Endothelial cell of umbilical vein (primary cell): ENCODE data around the gene TACC3.

ENCODE experiments used
- CTCF ChIP-seq, 2 donors: IDR thresholded peaks; 1 replicate in 1 of 2; 2 replicates in 1 of 2; pipeline ENCODE4 v1.5.1; 2011; ENCODE audit warnings: low read length in 2 of 2, mild to moderate bottlenecking in 2 of 2, moderate library complexity in 2 of 2, control low read depth in 1 of 2, inconsistent platforms in 1 of 2, low read depth in 1 of 2; ENCODE audit not compliant: insufficient read depth in 1 of 2; ENCODE audit errors: extremely low read depth in 1 of 2
- EZH2 ChIP-seq: IDR thresholded peaks from 2 replicates; pipeline ENCODE4 v1.6.1; 2012; ENCODE audit warnings: borderline replicate concordance, low read depth, mild to moderate bottlenecking, moderate library complexity, low read length, inconsistent platforms; ENCODE audit not compliant: severe bottlenecking
- JUN ChIP-seq: IDR thresholded peaks from 2 replicates; pipeline ENCODE4 v1.6.1; 2011; ENCODE audit warnings: borderline replicate concordance, low read depth; ENCODE audit not compliant: insufficient read length, insufficient read depth
- MAX ChIP-seq: IDR thresholded peaks from 2 replicates; pipeline ENCODE4 v1.6.1; 2011; ENCODE audit not compliant: insufficient read depth, insufficient read length
- MYC ChIP-seq: IDR thresholded peaks from one replicate; pipeline ENCODE4 v1.6.1; 2011; ENCODE audit warnings: mild to moderate bottlenecking, low read depth, low read length
- POLR2A ChIP-seq: IDR thresholded peaks from 2 replicates; pipeline ENCODE4 v1.6.1; 2012; ENCODE audit warnings: low read depth, mild to moderate bottlenecking, control low read depth, low read length
- POLR2AphosphoS5 ChIP-seq: IDR thresholded peaks from 2 replicates; pipeline ENCODE4 v1.6.1; 2012; ENCODE audit warnings: low read depth, mild to moderate bottlenecking, control low read depth, low read length, moderate library complexity; ENCODE audit not compliant: insufficient read depth

GRCh38 chr4:1693131-1693896 lies 28.0 kb upstream of the TACC3 start:
- TF ChIP-seq CTCF (IDR thresholded peaks at IDR 0.05; ENCODE audit: extremely low read depth in 1 of 2, insufficient read depth in 1 of 2, low read depth in 1 of 2, low read length in 2 of 2) (peak; percentile 94 to 95), POLR2A (no peak), EZH2 (no peak), JUN (no peak), POLR2AphosphoS5 (no peak), MAX (no peak), MYC (no peak)
